ENCODE data around the gene MSANTD1.

DNA sequence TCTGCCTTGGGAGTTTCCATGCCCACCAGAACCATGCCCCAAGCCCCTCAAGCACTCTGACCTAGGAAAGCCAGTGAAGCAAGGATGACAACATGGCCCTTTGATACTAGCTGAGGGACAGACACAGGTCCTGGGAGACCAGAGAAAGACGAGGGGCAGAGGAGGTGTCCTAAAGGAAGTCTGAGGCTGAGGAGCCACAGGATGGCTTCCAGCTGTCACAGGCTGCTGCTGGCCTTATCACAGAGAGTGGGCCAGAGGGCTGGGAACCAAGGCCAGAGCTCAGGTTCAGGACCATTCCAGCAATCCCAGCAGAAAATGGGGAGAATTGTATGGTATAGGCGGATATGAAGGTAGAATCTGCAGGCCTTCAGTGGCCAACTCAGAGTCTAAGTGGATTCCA lies 31.7 kb upstream of the MSANTD1 start:
- TF ChIP-seq CTCF (IDR thresholded peaks at IDR 0.05): no peak
- no peak for TF ChIP-seq POLR2A (IDR thresholded peaks at IDR 0.05)
- TF ChIP-seq EP300 (IDR thresholded peaks at IDR 0.05): no peak

Measured in ovary (tissue), 3 donors.